Erythroblast (primary cell): ENCODE measurements around the gene ITGA11.
A peak's percentile ranks its signal among the peaks of the same experiment; 100 is the strongest.

ENCODE experiments used
- DNase-seq, 2 experiments: peaks; one replicate each; lab custom pipeline; 2025; lab: John Stamatoyannopoulos, UW
- GATA1 ChIP-seq: IDR thresholded peaks from 2 replicates; pipeline ENCODE4 v1.6.1; 2011; ENCODE audit warnings: low read depth, mild to moderate bottlenecking, control low read depth, low read length, moderate library complexity
- POLR2A ChIP-seq: IDR thresholded peaks from 2 replicates; pipeline ENCODE4 v1.6.1; 2011; ENCODE audit warnings: mild to moderate bottlenecking, low read length

The ITGA11 gene

GRCh38 chr15:68272721-68273271 lies 159.2 kb downstream of the ITGA11 start:
- no peak for DNase-seq

DNA sequence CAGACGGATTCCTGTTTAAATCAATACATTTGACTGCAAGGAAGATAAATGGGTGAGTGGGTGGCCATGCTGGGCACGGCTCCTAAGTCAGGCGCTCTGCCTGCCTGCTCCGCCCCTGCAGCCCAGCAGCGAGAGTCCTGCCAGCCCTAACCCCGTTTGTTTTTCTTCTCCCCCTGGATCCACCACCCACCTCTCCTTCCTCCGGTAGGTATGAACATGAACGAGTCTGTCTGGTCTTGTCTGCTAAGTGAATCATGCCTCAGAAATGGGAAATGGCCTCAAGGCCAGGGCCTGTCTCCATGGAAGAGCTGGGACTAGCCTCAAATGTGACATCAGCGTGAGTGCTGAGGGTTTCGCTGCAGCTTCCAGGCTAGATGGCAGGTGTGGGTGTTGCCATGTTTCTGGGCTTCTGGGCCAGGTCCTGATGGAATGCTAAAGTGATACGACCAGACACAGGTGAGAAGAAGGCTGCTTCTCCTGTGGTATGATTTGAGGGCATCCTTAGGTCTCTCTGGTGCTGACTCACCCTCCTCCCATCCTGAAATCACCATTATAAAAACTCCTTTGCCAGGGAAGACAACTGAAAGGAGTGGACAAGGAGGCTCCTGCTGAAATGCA lies 160.0 kb downstream of the ITGA11 start:
- TF ChIP-seq GATA1 (no peak), POLR2A (no peak)
- no peak for DNase-seq

More at GRCh38 chr15:68272721-68273271, 159.2 kb downstream of the ITGA11 start:
- TF ChIP-seq POLR2A (no peak), GATA1 (no peak)

DNA sequence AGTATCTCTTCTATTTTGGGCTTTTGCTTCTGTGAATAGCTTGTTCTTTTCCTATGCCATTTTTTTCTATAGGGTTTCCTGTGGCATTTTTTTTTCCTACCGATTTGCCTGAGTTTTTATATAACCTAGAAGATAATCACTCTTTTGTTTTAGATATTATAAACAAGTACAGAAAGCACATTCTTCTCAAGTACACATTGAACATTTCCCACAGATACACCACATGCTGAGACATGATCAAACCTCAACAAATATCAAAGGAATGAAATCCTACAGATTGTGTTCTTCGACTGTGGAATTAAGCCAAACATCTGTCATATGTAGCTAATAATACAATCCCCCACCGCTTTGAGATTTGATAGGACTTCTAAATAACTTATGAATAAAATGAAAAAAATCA lies 163.6 kb downstream of the ITGA11 start:
- no peak for DNase-seq
- TF ChIP-seq GATA1 (no peak), POLR2A (no peak)

GRCh38 chr15:68265674-68266073 lies 166.3 kb downstream of the ITGA11 start:
- DNase-seq, result no peak
- no peak for TF ChIP-seq GATA1
- no peak for TF ChIP-seq POLR2A

DNA sequence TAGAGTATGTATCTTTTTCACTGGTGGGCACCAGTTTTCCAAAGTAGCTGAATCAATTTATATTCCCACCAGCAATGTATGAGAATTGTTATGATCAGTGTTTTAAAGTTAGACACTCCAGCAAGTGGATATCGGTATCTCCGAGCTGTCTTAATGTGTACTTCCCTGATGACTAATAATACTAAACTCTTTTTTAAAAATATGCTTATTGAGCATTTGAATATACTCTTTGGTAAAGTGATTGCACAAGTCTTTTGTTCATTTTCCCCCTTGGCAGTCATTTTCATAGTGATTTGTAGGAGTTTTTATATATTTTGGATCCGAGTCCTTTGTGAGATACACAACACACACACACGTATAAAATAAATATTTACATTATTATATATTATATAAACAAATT lies 166.9 kb downstream of the ITGA11 start:
- no peak for TF ChIP-seq GATA1
- TF ChIP-seq POLR2A, result no peak

GRCh38 chr15:68264282-68264681 lies 167.7 kb downstream of the ITGA11 start:
- no peak for TF ChIP-seq POLR2A
- no peak for TF ChIP-seq GATA1

More for the DNA sequence above, 166.9 kb downstream of the ITGA11 start:
- DNase-seq, result no peak

GRCh38 chr15:68262514-68263356 lies 169.2 kb downstream of the ITGA11 start:
- TF ChIP-seq POLR2A, result no peak
- no peak for TF ChIP-seq GATA1
- DNase-seq, result no peak

More at GRCh38 chr15:68264282-68264681, 167.7 kb downstream of the ITGA11 start:
- DNase-seq, result no peak

GRCh38 chr15:68261980-68262379 lies 170.0 kb downstream of the ITGA11 start:
- DNase-seq, result no peak
- no peak for TF ChIP-seq GATA1
- no peak for TF ChIP-seq POLR2A

GRCh38 chr15:68261241-68261640 lies 170.7 kb downstream of the ITGA11 start:
- TF ChIP-seq POLR2A (no peak), GATA1 (no peak)
- no peak for DNase-seq

GRCh38 chr15:68259883-68260282 lies 172.1 kb downstream of the ITGA11 start:
- DNase-seq, result no peak
- TF ChIP-seq GATA1, result no peak
- no peak for TF ChIP-seq POLR2A

GRCh38 chr15:68258692-68259091 lies 173.3 kb downstream of the ITGA11 start:
- no peak for TF ChIP-seq GATA1
- no peak for TF ChIP-seq POLR2A
- DNase-seq, result no peak

GRCh38 chr15:68256675-68257450 lies 175.1 kb downstream of the ITGA11 start:
- TF ChIP-seq POLR2A (peak; percentile 57), GATA1 (no peak)
- DNase-seq, result peak; percentile 65 to 75

- peak; percentile 73 to 75 for DNase-seq
- no peak for TF ChIP-seq POLR2A
- no peak for TF ChIP-seq GATA1
Measured at GRCh38 chr15:68252925-68253534, 178.9 kb downstream of the ITGA11 start.
